ENCODE data around the gene UNCX.

UNCX gene

GRCh38 chr7:1218541-1219165 lies 14.0 kb upstream of the UNCX start:
- DNase-seq, result no peak

GRCh38 chr7:1219498-1219897 lies 13.2 kb upstream of the UNCX start:
- no peak for DNase-seq

GRCh38 chr7:1220000-1220726 lies 12.5 kb upstream of the UNCX start:
- DNase-seq, result no peak

- DNase-seq, result no peak
These were observed 11.5 kb upstream of the UNCX start for GRCh38 chr7:1220977-1221745.

GRCh38 chr7:1223196-1223981 lies 9.3 kb upstream of the UNCX start:
- no peak for DNase-seq

GRCh38 chr7:1224086-1224716 lies 8.5 kb upstream of the UNCX start:
- no peak for DNase-seq

GRCh38 chr7:1225030-1225429 lies 7.6 kb upstream of the UNCX start:
- DNase-seq, result no peak

- no peak for DNase-seq
These were observed 7.1 kb upstream of the UNCX start for GRCh38 chr7:1225441-1226185.

GRCh38 chr7:1226186-1226901 lies 6.3 kb upstream of the UNCX start:
- DNase-seq, result no peak

GRCh38 chr7:1227071-1227804 lies 5.4 kb upstream of the UNCX start:
- no peak for DNase-seq

GRCh38 chr7:1227814-1228544 lies 4.7 kb upstream of the UNCX start:
- DNase-seq, result no peak

GRCh38 chr7:1228545-1229201 lies 4.0 kb upstream of the UNCX start:
- no peak for DNase-seq

GRCh38 chr7:1229202-1229947 lies 3.3 kb upstream of the UNCX start:
- no peak for DNase-seq

- DNase-seq, result no peak
These were observed 2.7 kb upstream of the UNCX start for GRCh38 chr7:1229956-1230355.

GRCh38 chr7:1230411-1231213 lies 2.1 kb upstream of the UNCX start:
- no peak for DNase-seq

- no peak for DNase-seq
These were observed 1.2 kb upstream of the UNCX start for GRCh38 chr7:1231214-1232102.

- no peak for DNase-seq
These were observed 587 bp upstream of the UNCX start for GRCh38 chr7:1232103-1232466.

Measured in KG1 (cell line).